Prostate gland (tissue), 2 donors: Measurements from ENCODE around the gene PCDHA1. TPM values are rescaled to one million over a fixed set of nuclear protein-coding genes. Genes with fewer than 3 reads are reported as not detected.
"Not testable (repeated sequence)": the region's sequence is repeated elsewhere in the genome, so short reads cannot be mapped to it uniquely, and the experiment has no call there.

Experiments
- DNase-seq: peaks from one replicate; pipeline ENCODE4 v3.0.0-alpha.2; 2019; ENCODE audit warnings: low spot score
- H3K27ac ChIP-seq, 2 donors: fragments of 200-600 bp; sonication (generic); 2 replicates each; pipeline ENCODE4 v1.5.1; 2017 to 2019
- H3K27me3 ChIP-seq: fragments of 200-600 bp; sonication (generic); replicated peaks from 2 replicates; pipeline ENCODE4 v1.5.1; 2019; ENCODE audit not compliant: insufficient read depth
- H3K36me3 ChIP-seq, 2 donors: fragments of 200-600 bp; sonication (generic); 1 replicate in 1 of 2; 2 replicates in 1 of 2; pipeline versions ENCODE4 v1.5.1 to v1.8.1; 2017 to 2019
- H3K4me1 ChIP-seq: fragments of 200-600 bp; sonication (generic); replicated peaks from 2 replicates; pipeline ENCODE4 v1.5.1; 2019
- H3K4me3 ChIP-seq, 2 donors: fragments of 200-600 bp; sonication (generic); 2 replicates each; pipeline ENCODE4 v1.5.1; 2017 to 2019
- H3K9me3 ChIP-seq: fragments of 200-600 bp; sonication (generic); 2 replicates; pipeline ENCODE4 v1.5.1; 2017
- CTCF ChIP-seq, 4 experiments: fragments of 200-600 bp in 2 of 4; fragments of 450-650 bp in 2 of 4; sonication (generic) in 2 of 4; IDR thresholded peaks; 1 replicate in 3 of 4; 2 replicates in 1 of 4; pipeline ENCODE4 v1.5.1; 2016 to 2019; ENCODE audit warnings: antibody characterized with exemption in 4 of 4, mild to moderate bottlenecking in 2 of 4, moderate library complexity in 2 of 4
- POLR2A ChIP-seq: fragments of 450-650 bp; IDR thresholded peaks from one replicate; pipeline ENCODE4 v1.6.1; 2016; ENCODE audit warnings: antibody characterized with exemption, mild to moderate bottlenecking
- POLR2AphosphoS5 ChIP-seq: sonication (generic); formaldehyde crosslinking; IDR thresholded peaks from one replicate; pipeline ENCODE4 v1.6.1; 2017; ENCODE audit warnings: antibody characterized with exemption
- whole genome bisulfite sequencing: methylation state at CpG from one replicate; pipeline ENCODE4 v1.1.5; 2018; 5-methylcytosine and 5-hydroxymethylcytosine counted together
- intact Hi-C: fragments of 100-400 bp; cut with DNase I; formaldehyde crosslinking; loops from one replicate; pipeline ENCODE4 v1.14.2; 2022
- total RNA-seq, 2 donors: library from RNA; depleted of rRNA; stranded (reverse); fragments of >200 nt; gene quantifications; one replicate each; pipeline ENCODE4 v1.1.0, GENCODE V29; 2016

The PCDHA1 gene
- total RNA-seq, 2 donors from 2014 or later, result 0.85 TPM; not detected in 1

GRCh38 chr5:140808889-140809291 lies 22.9 kb downstream of the PCDHA1 start:
- no peaks in the 10 kb centered on the region for H3K36me3 ChIP-seq
- no peak overlapping the region for H3K27ac ChIP-seq
- no peak for TF ChIP-seq POLR2AphosphoS5
- TF ChIP-seq POLR2A, result no peak
- no peak for TF ChIP-seq CTCF (IDR thresholded peaks at IDR 0.05)
- H3K4me3 ChIP-seq, result no peak overlapping the region
- H3K9me3 ChIP-seq, result no peaks in the 10 kb centered on the region
- H3K27me3 ChIP-seq, result no peaks in the 10 kb centered on the region
- DNase-seq, result no peak
- no peaks in the 10 kb centered on the region for H3K4me1 ChIP-seq
- intact Hi-C loops, result no loop called here
- 70% methylated on average over 35 of the region's 43 CpGs for WGBS

GRCh38 chr5:140821375-140822280 lies 35.7 kb downstream of the PCDHA1 start, which contains the start of gene PCDHA5:
PCDHA5 (plus strand) TSS chr5:140821613.
- TF ChIP-seq POLR2A, result no peak
- TF ChIP-seq CTCF (IDR thresholded peaks at IDR 0.05), result no peak
- no peak for TF ChIP-seq POLR2AphosphoS5
- H3K9me3 ChIP-seq, result no peaks in the 10 kb centered on the region
- H3K4me3 ChIP-seq, result no peak within 1 kb of the TSS
- peaks cover 2% of the 10 kb centered on the region for H3K27me3 ChIP-seq
- 30% methylated on average over 39 of the region's 39 CpGs for WGBS
- H3K27ac ChIP-seq, result no peak within 1 kb of the TSS
- intact Hi-C loops, result no loop called here
- no peaks in the 10 kb centered on the region for H3K4me1 ChIP-seq
- H3K36me3 ChIP-seq, result no peaks in the 10 kb centered on the region
- DNase-seq, result no peak

GRCh38 chr5:140822281-140822629 lies 36.3 kb downstream of the PCDHA1 start:
- H3K27me3 ChIP-seq, result peaks cover 2% of the 10 kb centered on the region

GRCh38 chr5:140822969-140823368 lies 37.0 kb downstream of the PCDHA1 start:
- H3K4me1 ChIP-seq, H3K36me3 ChIP-seq, DNase-seq, H3K9me3 ChIP-seq, H3K4me3 ChIP-seq, intact Hi-C loops, H3K27me3 ChIP-seq, H3K27ac ChIP-seq: not testable (repeated sequence)
- 40% methylated on average over 38 of the region's 48 CpGs for WGBS

More at GRCh38 chr5:140822281-140822629, 36.3 kb downstream of the PCDHA1 start:
- no peaks in the 10 kb centered on the region for H3K36me3 ChIP-seq
- intact Hi-C loops, result no loop called here
- H3K9me3 ChIP-seq, result no peaks in the 10 kb centered on the region
- H3K27ac ChIP-seq, result no peak overlapping the region
- TF ChIP-seq CTCF (IDR thresholded peaks at IDR 0.05) (no peak), POLR2AphosphoS5 (no peak), POLR2A (no peak)
- no peak overlapping the region for H3K4me3 ChIP-seq
- no peak for DNase-seq
- 26% methylated on average over 6 of the region's 6 CpGs for WGBS
- H3K4me1 ChIP-seq, result no peaks in the 10 kb centered on the region

- no peaks in the 10 kb centered on the region for H3K4me1 ChIP-seq
- H3K9me3 ChIP-seq, result no peaks in the 10 kb centered on the region
- WGBS, result 50% methylated on average over 37 of the region's 38 CpGs
- no peak for DNase-seq
- peaks cover 2% of the 10 kb centered on the region for H3K27me3 ChIP-seq
- no peak overlapping the region for H3K27ac ChIP-seq
- no peak overlapping the region for H3K4me3 ChIP-seq
- intact Hi-C loops, result no loop called here
- no peak for TF ChIP-seq POLR2AphosphoS5
- TF ChIP-seq CTCF (IDR thresholded peaks at IDR 0.05), result no peak
- TF ChIP-seq POLR2A, result no peak
- H3K36me3 ChIP-seq, result no peaks in the 10 kb centered on the region
Measured at GRCh38 chr5:140823475-140823874, 37.5 kb downstream of the PCDHA1 start.
